SK-N-DZ (cell line): ENCODE results near the gene TRERF1.

Source experiments
- DNase-seq: peaks from one replicate; pipeline ENCODE4 v3.0.0-alpha.2; 2015; ENCODE audit warnings: low spot score

TRERF1 gene

DNA sequence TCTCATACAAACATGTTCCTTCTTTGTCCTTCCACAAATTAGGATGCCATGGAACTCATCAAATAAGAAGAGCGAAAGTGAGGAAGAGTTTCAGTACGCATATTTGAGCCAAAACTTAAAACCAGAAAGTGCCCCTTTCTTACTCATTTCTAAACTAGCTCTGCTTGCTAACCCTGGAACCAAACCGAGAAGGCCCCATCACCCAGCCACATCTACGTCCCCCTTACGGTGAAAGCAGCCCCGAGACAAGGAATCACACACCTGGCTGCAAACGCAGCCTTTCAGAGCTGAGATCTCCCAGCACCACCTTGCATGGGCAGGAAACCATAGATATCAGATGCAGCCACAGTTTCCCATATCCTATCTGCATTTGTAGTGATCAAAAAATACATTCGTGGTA is 28.5 kb downstream of the TRERF1 start:
- no peak for DNase-seq

- no peak for DNase-seq
These were observed 31.0 kb downstream of the TRERF1 start for GRCh38 chr6:42420741-42421140.

GRCh38 chr6:42419490-42420280 is 32.0 kb downstream of the TRERF1 start:
- DNase-seq, result no peak

GRCh38 chr6:42418724-42419123 is 33.0 kb downstream of the TRERF1 start:
- no peak for DNase-seq

DNA sequence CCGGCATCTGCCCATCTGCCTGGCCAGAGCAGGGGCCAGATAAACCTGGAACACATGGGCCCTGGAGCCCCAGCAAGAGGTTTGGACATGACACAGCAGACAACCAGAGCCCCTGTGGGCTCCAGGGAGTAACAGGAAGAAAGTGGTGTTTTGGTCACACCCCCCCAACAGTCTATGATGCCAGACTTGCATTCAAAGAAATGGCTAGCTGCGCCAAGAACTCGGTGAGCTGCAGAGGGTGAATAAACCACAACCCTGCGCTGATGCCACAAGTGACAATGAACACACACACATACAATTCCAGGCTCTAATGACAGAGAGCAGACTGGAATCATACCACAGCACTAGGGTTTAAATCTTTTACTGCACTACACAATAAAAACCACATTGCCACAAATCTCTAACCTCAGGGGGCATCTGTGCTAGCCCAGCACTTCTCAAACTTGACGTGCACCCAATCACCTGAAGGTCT is 34.0 kb downstream of the TRERF1 start:
- no peak for DNase-seq

- DNase-seq, result no peak
These were observed 40.3 kb downstream of the TRERF1 start for GRCh38 chr6:42411406-42411805.

DNA sequence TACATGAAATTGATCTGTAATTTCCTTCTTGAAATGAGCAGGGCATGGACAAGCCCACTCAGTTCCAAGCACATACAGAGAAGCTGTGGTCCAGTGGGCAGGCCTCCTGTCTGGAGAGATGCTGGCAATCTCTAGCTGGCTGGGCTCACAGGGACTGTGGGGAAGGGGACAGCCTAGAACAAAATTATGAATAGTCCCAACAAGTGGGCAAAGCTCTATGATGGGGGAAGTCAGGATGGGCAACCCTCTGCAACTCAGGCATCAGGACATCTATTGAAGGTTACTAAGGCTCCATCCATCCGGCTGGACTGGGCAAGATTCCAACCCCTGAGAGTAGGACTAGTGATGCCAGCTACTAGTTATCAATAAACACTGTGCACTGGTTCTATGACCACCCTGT is 40.9 kb downstream of the TRERF1 start:
- no peak for DNase-seq

- no peak for DNase-seq
These were observed 42.1 kb downstream of the TRERF1 start for GRCh38 chr6:42409581-42409980.

DNA sequence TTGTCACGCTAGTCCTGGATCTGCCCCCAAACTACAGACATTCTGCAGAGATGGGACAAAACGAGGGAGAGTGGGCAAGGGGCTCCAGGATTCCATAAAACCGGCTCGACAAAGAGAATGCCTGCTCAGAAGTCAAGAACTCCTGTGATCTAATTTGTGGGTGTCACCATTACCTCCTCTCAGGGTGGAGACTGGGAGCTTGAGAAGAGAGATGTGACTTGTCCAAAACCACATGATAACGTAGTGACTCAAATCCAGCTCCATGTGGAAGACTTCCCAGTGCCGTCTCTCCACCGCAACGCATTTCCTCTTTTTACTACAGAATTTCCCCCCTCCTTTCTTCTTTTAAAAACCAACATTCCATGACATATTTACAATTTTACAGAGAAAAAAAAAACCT is 44.3 kb downstream of the TRERF1 start:
- no peak for DNase-seq

- DNase-seq, result no peak
These were observed 45.1 kb downstream of the TRERF1 start for GRCh38 chr6:42406306-42407280.

DNA sequence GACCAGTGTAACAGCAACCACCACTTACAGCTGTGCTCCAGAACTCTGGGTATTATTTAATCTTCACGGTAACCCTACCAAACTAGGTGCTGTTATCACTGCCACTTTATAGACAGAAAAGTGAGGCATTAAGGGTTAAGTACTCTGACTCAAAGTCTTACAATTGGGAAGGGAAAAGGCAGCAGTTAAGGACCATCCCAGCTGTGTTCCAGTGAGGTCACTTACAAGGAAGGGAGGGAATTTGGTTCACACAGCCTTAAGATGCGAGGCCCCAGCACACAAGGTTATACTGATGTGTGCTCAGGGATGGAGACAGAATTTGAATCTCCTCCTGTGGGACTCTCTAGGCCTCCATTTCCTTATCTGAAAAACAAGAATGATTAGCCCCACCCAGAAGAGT is 46.7 kb downstream of the TRERF1 start:
- no peak for DNase-seq

DNA sequence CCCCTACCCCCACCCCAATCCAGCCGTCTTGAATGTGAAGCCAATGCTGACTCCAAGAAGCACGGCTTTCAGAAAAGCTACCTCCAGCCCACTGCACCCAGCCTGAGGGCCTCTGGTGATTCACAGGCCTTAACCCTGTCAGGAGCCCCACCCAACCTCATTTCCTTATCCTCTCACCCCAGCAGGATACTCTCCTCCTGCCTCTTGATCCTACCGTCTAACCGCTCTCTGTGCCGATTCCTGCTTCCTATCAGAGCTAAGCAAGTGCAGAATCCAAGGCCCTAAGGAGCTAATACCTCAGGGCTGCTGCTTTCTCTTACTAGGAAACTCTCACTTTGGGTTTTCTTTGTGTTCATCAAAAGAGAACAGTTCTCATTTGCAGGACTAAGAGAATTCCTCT is 47.2 kb downstream of the TRERF1 start:
- no peak for DNase-seq

- no peak for DNase-seq
These were observed 47.9 kb downstream of the TRERF1 start for GRCh38 chr6:42403831-42404230.

GRCh38 chr6:42403421-42403820 is 48.3 kb downstream of the TRERF1 start:
- DNase-seq, result no peak

GRCh38 chr6:42402184-42402583 is 49.5 kb downstream of the TRERF1 start:
- DNase-seq, result no peak

GRCh38 chr6:42401613-42401951 is 50.1 kb downstream of the TRERF1 start:
- no peak for DNase-seq

DNA sequence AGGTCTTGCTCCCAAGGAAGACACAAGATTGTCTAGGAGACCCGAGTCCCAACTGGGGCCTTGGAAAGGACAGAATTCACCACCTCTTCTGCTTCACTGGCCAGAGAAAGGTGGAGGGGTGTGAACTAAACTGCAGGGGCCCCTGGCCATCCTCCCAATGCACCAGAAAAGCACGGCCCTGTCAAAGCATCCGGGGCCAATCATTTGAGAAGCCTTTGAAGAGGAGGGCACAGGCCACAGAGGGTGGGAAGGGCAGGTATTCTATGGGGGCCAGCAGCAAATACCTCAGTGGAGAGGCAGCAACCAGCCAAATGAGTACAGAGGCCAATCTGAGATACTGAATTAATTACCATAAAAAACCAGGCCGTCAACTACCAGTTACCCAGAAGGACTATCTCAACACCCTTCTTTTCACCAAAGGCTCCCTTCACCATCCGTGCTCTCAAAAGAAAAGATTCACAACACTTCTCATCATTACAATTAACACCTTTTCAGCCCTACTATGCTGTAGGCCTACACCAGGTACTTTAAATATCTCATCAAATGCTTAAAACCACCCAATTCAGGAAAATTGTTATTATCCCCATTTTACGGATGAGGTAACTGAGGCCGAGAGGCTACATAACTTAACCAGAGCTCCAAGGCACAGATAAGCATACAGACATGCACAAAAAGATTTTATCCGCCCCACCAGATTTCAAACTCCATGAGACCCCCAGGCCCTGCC is 50.7 kb downstream of the TRERF1 start:
- DNase-seq, result no peak

- DNase-seq, result no peak
These were observed 51.5 kb downstream of the TRERF1 start for GRCh38 chr6:42400061-42400760.

DNA sequence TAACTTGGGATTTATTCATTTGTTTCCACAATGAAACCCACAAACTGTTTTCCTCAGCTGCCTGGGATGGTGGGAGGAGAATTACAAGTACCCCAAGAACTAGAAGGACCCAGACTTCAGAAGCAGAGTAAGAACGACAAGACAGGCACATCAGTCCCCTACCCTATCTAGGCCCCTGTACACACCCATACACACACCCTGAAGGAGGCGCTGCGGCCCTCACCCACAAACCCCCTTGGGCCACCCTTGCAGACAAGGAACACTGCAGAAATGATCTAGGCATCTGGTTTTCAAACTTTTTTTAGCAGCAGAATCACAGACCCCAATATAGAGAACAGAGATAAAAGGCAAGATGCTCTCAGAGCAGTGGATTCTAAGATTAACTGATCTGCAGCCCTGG is 55.0 kb downstream of the TRERF1 start:
- no peak for DNase-seq

DNA sequence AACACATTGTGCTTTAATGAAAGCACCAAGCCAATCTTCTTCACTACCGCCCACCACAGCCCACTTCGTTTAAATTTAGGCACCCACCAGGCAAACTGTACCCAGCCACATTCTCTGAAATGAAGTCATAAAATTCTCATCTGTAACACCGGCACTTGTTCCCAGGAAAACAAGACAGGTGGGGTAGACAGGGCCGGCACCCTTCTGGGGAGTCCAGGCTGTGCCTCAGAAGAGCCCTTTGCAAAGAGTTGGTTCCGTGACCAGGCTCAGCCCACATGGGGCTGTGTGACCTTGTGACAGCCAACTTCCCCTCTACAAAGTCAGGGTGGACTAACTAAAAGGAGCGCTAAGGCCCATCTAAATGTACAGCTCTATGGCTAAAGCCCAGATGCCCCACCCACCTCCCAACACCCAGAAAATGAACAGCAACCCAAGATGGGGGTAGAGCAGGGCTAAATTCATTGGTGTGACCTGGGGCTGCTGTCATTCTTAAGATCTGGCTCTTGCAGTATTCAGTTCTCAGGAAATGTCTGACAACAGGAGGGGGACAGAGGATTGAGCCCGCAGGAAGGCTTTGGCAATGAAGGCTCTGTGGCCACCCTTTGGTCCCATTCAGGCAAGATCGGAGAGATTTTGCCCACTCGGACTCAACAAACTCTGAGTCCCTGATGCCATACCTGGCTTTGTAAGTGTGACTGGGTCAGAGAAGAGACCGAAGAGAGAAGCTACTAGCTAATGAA is 56.7 kb downstream of the TRERF1 start:
- DNase-seq, result no peak

- DNase-seq, result no peak
These were observed 57.6 kb downstream of the TRERF1 start for GRCh38 chr6:42394151-42394550.
